A673 (cell line): Measurements from ENCODE around the gene TMEM255B.

Experiments used
- CTCF ChIP-seq: fragments of 300-800, 200-600 bp; sonication (generic); conservative IDR thresholded peaks from 2 replicates; pipeline ENCODE4 v1.5.1; 2017; ENCODE audit warnings: low read depth, mild to moderate bottlenecking, antibody characterized with exemption, low read length, moderate library complexity, mixed read lengths
- EZH2 ChIP-seq: fragments of 200-600 bp; sonication (generic); IDR thresholded peaks from 2 replicates; pipeline ENCODE4 v1.6.1; 2017; ENCODE audit warnings: borderline replicate concordance, low read depth, mild to moderate bottlenecking, mixed read lengths, antibody characterized with exemption, low read length; ENCODE audit not compliant: poor library complexity, severe bottlenecking

DNA sequence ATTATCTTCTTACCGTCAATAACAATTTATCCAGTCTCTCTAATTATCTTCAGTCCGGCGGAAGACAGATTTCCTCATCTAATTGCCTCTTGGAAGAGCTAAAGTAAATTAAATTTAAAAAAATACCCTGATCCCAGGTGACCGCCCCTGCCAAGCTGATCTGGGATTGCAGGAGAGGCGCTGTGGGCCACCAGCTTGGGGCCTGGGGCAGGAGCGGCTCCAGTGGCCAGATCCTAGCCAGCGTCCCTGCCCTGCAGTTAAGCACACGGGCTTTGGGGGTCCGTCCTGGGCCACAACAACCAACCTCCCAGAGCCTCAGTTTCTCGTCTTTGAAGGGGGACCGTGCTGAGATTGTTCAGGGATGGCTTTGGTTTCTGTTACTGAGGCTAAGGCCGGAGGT is 12.4 kb upstream of the TMEM255B start:
- TF ChIP-seq CTCF (no peak), EZH2 (no peak)
